A673 (cell line): ENCODE data around the gene DCHS2. TPM values are rescaled to one million over a fixed set of nuclear protein-coding genes. Genes with fewer than 3 reads are reported as not detected.

Experiments
- BruUV-seq: library from RNA; stranded (reverse); fragments of 400-500 nt; replicated peaks from 2 replicates; lab custom pipeline; 2021; lab: Mats Ljungman, UMichigan
- CTCF ChIA-PET: fragments of 300-600 bp; sonication (Branson Sonifier 250); formaldehyde crosslinking; loops from one replicate; lab custom pipeline; 2022; ENCODE audit warnings: antibody characterized with exemption; lab: Charles Lee
- POLR2A ChIA-PET: fragments of 300-600 bp; sonication (Branson Sonifier 250); formaldehyde crosslinking; loops from one replicate; lab custom pipeline; 2022; ENCODE audit warnings: antibody characterized with exemption; ENCODE audit not compliant: low non-redundant PET; lab: Charles Lee
- DNase-seq: peaks from one replicate; pipeline ENCODE4 v3.0.0-alpha.2; 2015; ENCODE audit warnings: low spot score
- H3K27ac ChIP-seq: fragments of 200-600 bp; sonication (generic); 2 replicates; pipeline ENCODE4 v1.5.1; 2016; ENCODE audit warnings: mixed run types, low read depth, mild to moderate bottlenecking, mixed read lengths, antibody characterized with exemption, low read length; ENCODE audit not compliant: poor library complexity, severe bottlenecking
- H3K27me3 ChIP-seq: fragments of 200-600 bp; sonication (generic); replicated peaks from 2 replicates; pipeline ENCODE4 v1.6.1; 2017; ENCODE audit warnings: mixed run types, low read depth, mild to moderate bottlenecking, mixed read lengths, antibody characterized with exemption, low read length; ENCODE audit not compliant: insufficient read depth, poor library complexity
- H3K36me3 ChIP-seq: fragments of 200-600 bp; sonication (generic); 2 replicates; pipeline ENCODE4 v1.6.1; 2016; ENCODE audit warnings: mixed run types, mild to moderate bottlenecking, mixed read lengths, antibody characterized with exemption, low read length; ENCODE audit not compliant: insufficient read depth, poor library complexity, severe bottlenecking
- H3K4me1 ChIP-seq: fragments of 200-600 bp; sonication (generic); 2 replicates; pipeline ENCODE4 v1.6.1; 2017; ENCODE audit warnings: mixed run types, mild to moderate bottlenecking, mixed read lengths, antibody characterized with exemption, low read length; ENCODE audit not compliant: insufficient read depth, poor library complexity, severe bottlenecking
- H3K4me3 ChIP-seq: fragments of 200-600 bp; sonication (generic); 2 replicates; pipeline ENCODE4 v1.5.1; 2016; ENCODE audit warnings: low read depth, mixed run types, mild to moderate bottlenecking, mixed read lengths, low read length; ENCODE audit not compliant: poor library complexity, severe bottlenecking
- H3K9me3 ChIP-seq: fragments of 200-600 bp; sonication (generic); 2 replicates; pipeline ENCODE4 v1.6.1; 2016; ENCODE audit warnings: mixed run types, low read depth, mild to moderate bottlenecking, mixed read lengths, antibody characterized with exemption, low read length; ENCODE audit not compliant: poor library complexity, severe bottlenecking
- EZH2 ChIP-seq: fragments of 200-600 bp; sonication (generic); IDR thresholded peaks from 2 replicates; pipeline ENCODE4 v1.6.1; 2017; ENCODE audit warnings: borderline replicate concordance, low read depth, mild to moderate bottlenecking, mixed read lengths, antibody characterized with exemption, low read length; ENCODE audit not compliant: poor library complexity, severe bottlenecking
- intact Hi-C: fragments of 100-400 bp; cut with micrococcal nuclease; formaldehyde crosslinking; loops from one replicate; pipeline ENCODE4 v1.10.0; 2022; ENCODE audit not compliant: unreplicated experiment
- total RNA-seq: library from RNA; stranded (reverse); gene quantifications from 2 replicates; pipeline ENCODE4 v1.2.3, GENCODE V29; 2021
- TF ChIP-seq, protein P1 (sequence below): fragments of 300-800, 200-600 bp; sonication (generic); conservative IDR thresholded peaks from 2 replicates; pipeline ENCODE4 v1.5.1; 2017; ENCODE audit warnings: low read depth, mild to moderate bottlenecking, antibody characterized with exemption, low read length, moderate library complexity, mixed read lengths

Gene DCHS2
- total RNA-seq, 1 experiment from 2014 or later: 0.58 TPM

DNA sequence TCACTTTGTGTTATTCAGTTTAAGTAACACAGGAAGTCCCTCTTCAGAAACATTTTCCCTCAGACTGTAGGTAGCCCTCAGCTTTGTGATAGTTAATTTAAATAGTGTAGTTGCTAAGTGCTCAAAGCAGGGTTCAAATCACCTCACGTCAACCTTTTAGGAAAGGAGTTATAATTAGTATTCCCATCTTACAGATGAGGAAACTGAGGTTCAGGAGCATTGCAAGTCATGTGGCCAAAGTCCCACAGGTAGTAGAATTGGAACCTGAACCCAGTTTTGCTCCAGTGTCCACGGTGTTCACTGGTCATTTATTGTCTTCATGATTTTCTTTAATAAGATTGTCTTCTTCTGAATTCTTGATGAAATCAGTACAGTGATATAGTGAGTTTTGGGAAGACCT, 4.3 kb upstream of the DCHS2 start:
- BruUV-seq: no TSS peak
- CTCF ChIA-PET: no interaction called here
- H3K36me3 ChIP-seq: no peaks in the 10 kb centered on the region
- DNase-seq: no peak
- H3K9me3 ChIP-seq: no peaks in the 10 kb centered on the region
- no peak overlapping the region for H3K27ac ChIP-seq
- no peak overlapping the region for H3K4me3 ChIP-seq
- H3K4me1 ChIP-seq: peaks cover 5% of the 10 kb centered on the region
- intact Hi-C loops: no loop called here
- POLR2A ChIA-PET: no interaction called here
- H3K27me3 ChIP-seq: peaks cover 39% of the 10 kb centered on the region
- TF ChIP-seq EZH2: no peak
- TF ChIP-seq, protein P1, sequence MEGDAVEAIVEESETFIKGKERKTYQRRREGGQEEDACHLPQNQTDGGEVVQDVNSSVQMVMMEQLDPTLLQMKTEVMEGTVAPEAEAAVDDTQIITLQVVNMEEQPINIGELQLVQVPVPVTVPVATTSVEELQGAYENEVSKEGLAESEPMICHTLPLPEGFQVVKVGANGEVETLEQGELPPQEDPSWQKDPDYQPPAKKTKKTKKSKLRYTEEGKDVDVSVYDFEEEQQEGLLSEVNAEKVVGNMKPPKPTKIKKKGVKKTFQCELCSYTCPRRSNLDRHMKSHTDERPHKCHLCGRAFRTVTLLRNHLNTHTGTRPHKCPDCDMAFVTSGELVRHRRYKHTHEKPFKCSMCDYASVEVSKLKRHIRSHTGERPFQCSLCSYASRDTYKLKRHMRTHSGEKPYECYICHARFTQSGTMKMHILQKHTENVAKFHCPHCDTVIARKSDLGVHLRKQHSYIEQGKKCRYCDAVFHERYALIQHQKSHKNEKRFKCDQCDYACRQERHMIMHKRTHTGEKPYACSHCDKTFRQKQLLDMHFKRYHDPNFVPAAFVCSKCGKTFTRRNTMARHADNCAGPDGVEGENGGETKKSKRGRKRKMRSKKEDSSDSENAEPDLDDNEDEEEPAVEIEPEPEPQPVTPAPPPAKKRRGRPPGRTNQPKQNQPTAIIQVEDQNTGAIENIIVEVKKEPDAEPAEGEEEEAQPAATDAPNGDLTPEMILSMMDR: no peak

DNA sequence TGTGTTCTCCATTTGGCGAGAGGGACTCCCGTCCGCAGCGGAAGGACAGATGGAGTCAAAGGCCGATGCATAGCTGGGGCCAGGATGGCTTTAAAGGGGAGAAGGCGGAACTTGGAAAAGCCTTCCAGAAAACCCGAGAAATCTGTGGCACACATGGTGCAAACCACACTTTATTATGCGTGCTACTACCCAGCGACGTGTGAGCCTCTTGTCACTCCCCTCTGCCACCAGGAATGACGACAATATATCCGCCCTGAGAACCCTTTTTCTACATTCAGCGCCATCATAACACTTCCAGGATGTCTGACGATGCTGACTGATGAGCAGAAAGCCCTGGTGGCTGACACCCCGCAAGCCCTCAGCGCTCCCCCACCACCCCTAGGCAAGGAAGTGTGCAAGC, 689 bp upstream of the DCHS2 start:
- TF ChIP-seq, protein P1: no peak
- no peak for TF ChIP-seq EZH2
- Histone ChIP-seq H3K4me1 (peaks cover 8% of the 10 kb centered on the region), H3K9me3 (no peaks in the 10 kb centered on the region), H3K4me3 (no peak overlapping the region), H3K27ac (no peak overlapping the region), H3K27me3 (peaks cover 34% of the 10 kb centered on the region), H3K36me3 (no peaks in the 10 kb centered on the region)
- ChIA-PET CTCF (no interaction called here), POLR2A (no interaction called here)
- DNase-seq: no peak
- intact Hi-C loops: no loop called here
- no TSS peak for BruUV-seq

DNA sequence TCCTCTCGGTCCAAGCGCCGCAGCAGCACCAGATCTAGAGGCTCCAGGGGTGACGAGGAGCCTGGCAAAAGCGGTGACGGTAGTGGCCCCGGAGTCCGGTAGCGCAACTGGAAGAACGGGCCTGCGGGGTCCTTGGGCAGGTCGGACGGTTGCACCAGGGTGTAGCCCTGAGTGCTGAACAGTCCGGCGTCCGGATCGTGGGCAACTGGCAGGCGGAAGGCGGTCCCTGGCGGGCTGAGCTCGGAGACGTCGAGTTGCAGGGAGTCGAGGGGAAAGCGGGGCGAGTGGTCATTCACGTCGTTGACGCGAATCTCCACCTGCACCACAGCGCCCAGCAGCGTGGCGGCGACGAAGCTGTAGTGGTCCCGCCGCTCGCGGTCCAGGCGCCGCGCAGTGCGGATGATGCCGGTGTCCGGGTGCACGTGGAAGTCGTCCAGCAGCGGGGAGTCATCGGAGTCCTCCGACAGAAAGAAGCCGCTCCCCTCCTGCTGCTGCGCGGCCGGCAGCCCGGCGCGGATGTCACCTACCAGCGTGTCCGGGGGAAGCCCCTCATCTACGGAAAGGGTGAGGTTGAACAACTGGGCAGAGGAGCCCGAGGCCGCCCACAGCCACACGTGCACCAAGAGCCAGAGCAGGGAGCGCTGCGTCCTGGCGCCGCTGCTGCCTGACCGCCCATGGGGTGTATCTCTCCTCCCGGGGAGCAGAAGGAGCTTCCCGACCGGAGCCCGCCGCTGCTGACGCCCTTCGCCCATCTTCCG, 837 bp downstream of the DCHS2 start:
- H3K27me3 ChIP-seq: peaks cover 49% of the 10 kb centered on the region
- ChIA-PET POLR2A (no interaction called here), CTCF (no interaction called here)
- H3K27ac ChIP-seq: no peak overlapping the region
- no peaks in the 10 kb centered on the region for H3K9me3 ChIP-seq
- TF ChIP-seq, protein P1: no peak
- TF ChIP-seq EZH2: peak; percentile 41
- peak overlapping the region; percentile 33 for H3K4me3 ChIP-seq
- H3K4me1 ChIP-seq: peaks cover 8% of the 10 kb centered on the region
- no TSS peak for BruUV-seq
- intact Hi-C loops: no loop called here
- no peak for DNase-seq
- H3K36me3 ChIP-seq: no peaks in the 10 kb centered on the region
